Adrenal gland (tissue), 12 donors: ENCODE measurements around the gene GALNT18. TPM values are rescaled to one million over a fixed set of nuclear protein-coding genes. Genes with fewer than 3 reads are reported as not detected.

Experiments
- DNase-seq, 7 donors: peaks; one replicate each; pipeline ENCODE4 v3.0.0-alpha.2; 2019 to 2020
- H3K27ac ChIP-seq, 5 donors: fragments of 200-600 bp; sonication (generic) in 4 of 5; 1 replicate in 3 of 5; 2 replicates in 2 of 5; pipeline versions ENCODE4 v1.5.1 to v1.8.0; 2016 to 2020; ENCODE audit warnings: mild to moderate bottlenecking in 1 of 5
- H3K27me3 ChIP-seq: fragments of 200-600 bp; 2 replicates; pipeline ENCODE4 v1.8.0; 2021
- H3K36me3 ChIP-seq, 2 donors: fragments of 200-600 bp; replicated peaks in 1 of 2; 1 replicate in 1 of 2; 2 replicates in 1 of 2; pipeline versions ENCODE4 v1.5.1 to v1.8.0; 2018 to 2022
- H3K4me1 ChIP-seq, 2 donors: fragments of 200-600 bp; replicated peaks in 1 of 2; 1 replicate in 1 of 2; 2 replicates in 1 of 2; pipeline versions ENCODE4 v1.5.1 to v1.8.0; 2018 to 2021
- H3K4me3 ChIP-seq, 4 donors: fragments of 200-600 bp; sonication (generic) in 3 of 4; one replicate each; pipeline ENCODE4 v1.5.1; 2016 to 2018
- H3K9me3 ChIP-seq, 3 donors: fragments of 200-600 bp; sonication (generic) in 1 of 3; replicated peaks in 1 of 3; 1 replicate in 2 of 3; 2 replicates in 1 of 3; pipeline versions ENCODE4 v1.5.1 to v1.8.0; 2016 to 2021
- POLR2A ChIP-seq, 2 donors: fragments of 450-650 bp; IDR thresholded peaks; one replicate each; pipeline ENCODE4 v1.6.1; 2017; ENCODE audit warnings: antibody characterized with exemption in 2 of 2, mild to moderate bottlenecking in 2 of 2, moderate library complexity in 1 of 2
- WGBS, 4 donors: extraction: QIAGEN DNeasy Blood & Tissue Kit in 2 of 4; methylation state at CpG; one replicate each; pipeline versions ENCODE4 v1.1.5 to v1.1.7; 2013 to 2017; 5-methylcytosine and 5-hydroxymethylcytosine counted together
- intact Hi-C, 2 donors: fragments of 100-400 bp; cut with DNase I; formaldehyde crosslinking; loops; one replicate each; pipeline versions ENCODE4 v1.14.1 to v1.15.0; 2022 to 2023
- polyA plus RNA-seq, 3 donors: library from polyadenylated mRNA; stranded (reverse); fragments of 200-250 nt in 2 of 3; fragments of 350-450 nt in 1 of 3; fragmentation: Illumina TruSeq in 1 of 3; extraction: RNeasy Lipid Tissue Mini Kit (QIAGEN cat#74804) in 1 of 3; gene quantifications; one replicate each; pipeline ENCODE4 v1.2.3, GENCODE V29; 2013 to 2014
- total RNA-seq, 9 donors: library from RNA; depleted of rRNA in 4 of 9; stranded (reverse); fragments of >200 nt in 4 of 9; fragments of 120-200 nt in 1 of 9; fragmentation: NEBNext Ultra II Directional in 1 of 9; extraction: Animal tissue kit (Norgen Biotek cat#: 25700) in 1 of 9; gene quantifications; one replicate each; pipeline versions ENCODE4 v1.1.0 to v1.2.4, GENCODE V29; 2013 to 2023
- TF ChIP-seq, protein P1 (sequence below), 6 experiments: fragments of 450-650 bp in 4 of 6; fragments of 200-600 bp in 2 of 6; sonication (generic) in 1 of 6; IDR thresholded peaks; 1 replicate in 5 of 6; 2 replicates in 1 of 6; pipeline versions ENCODE4 v1.5.1 to v1.8.0; 2016 to 2021; ENCODE audit warnings: antibody characterized with exemption in 6 of 6, mild to moderate bottlenecking in 2 of 6, moderate library complexity in 1 of 6
- donor health status: healthy with polysubstance abuse.
- donor health status: Bipolar disorder and iron deficiency.
- donor health status: DM: yes; HTN: yes; CAD: no.
- donor health status: DM: no; HTN: no; CAD: no.
- donor health status: DM: no; HTN: no; CAD: no.
- donor health status: DM: yes; HTN: yes; CAD: no.

The GALNT18 gene
- total and polyA plus RNA-seq, 12 donors: 1.4 to 15.1 (median 6.4) TPM

DNA sequence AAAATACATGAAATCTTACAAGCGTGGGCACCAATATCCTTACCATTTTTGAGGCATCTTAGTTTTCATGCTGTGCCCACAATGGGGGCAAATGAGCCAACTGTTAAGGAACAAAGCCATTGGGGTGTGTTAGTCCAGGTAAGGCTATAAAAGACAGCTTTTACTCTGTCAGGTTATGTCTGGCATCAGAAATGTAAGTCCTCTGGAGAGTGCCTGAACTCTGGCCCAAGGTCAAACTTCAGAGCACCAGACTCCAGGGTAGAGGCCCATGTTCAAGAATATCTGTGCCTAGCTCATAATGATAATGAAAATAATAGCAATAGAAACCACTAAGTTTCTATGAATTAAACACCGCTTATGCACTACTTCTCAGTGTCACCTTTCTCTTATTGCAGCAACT lies 374.2 kb downstream of the GALNT18 start:
- H3K27me3 ChIP-seq: no peaks in the 10 kb centered on the region
- DNase-seq: no peak
- intact Hi-C loops: no loop called here
- H3K27ac ChIP-seq: no peak overlapping the region
- TF ChIP-seq POLR2A (IDR thresholded peaks at IDR 0.05): no peak
- TF ChIP-seq, protein P1, sequence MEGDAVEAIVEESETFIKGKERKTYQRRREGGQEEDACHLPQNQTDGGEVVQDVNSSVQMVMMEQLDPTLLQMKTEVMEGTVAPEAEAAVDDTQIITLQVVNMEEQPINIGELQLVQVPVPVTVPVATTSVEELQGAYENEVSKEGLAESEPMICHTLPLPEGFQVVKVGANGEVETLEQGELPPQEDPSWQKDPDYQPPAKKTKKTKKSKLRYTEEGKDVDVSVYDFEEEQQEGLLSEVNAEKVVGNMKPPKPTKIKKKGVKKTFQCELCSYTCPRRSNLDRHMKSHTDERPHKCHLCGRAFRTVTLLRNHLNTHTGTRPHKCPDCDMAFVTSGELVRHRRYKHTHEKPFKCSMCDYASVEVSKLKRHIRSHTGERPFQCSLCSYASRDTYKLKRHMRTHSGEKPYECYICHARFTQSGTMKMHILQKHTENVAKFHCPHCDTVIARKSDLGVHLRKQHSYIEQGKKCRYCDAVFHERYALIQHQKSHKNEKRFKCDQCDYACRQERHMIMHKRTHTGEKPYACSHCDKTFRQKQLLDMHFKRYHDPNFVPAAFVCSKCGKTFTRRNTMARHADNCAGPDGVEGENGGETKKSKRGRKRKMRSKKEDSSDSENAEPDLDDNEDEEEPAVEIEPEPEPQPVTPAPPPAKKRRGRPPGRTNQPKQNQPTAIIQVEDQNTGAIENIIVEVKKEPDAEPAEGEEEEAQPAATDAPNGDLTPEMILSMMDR (IDR thresholded peaks at IDR 0.05): no peak
- 80 to 95% (median 87%) methylated on average over 2 of the region's 2 CpGs for WGBS, 4 donors
- no peaks in the 10 kb centered on the region for H3K9me3 ChIP-seq
- H3K4me3 ChIP-seq: no peak overlapping the region
- peaks cover 0 to 12% of the 10 kb centered on the region in 2 donors for H3K4me1 ChIP-seq
- H3K36me3 ChIP-seq: no peaks in the 10 kb centered on the region

DNA sequence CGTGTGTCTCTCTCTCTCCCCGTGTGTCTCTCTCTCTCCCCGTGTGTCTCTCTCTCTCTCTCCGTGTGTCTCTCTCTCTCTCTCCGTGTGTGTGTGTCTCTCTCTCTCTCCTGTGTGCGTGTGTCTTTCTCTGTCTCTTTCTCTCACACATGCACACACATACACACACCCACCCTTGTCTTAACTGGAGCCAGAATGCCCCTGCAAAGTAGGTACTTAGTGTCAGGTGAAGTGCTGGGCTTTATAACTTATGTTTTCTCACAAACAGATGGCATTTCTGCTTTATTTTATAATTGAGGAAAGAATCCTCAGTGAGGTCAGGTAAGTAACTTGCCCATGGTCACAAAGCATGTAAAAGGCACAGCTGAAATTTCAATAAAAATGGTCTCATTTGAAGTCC lies 374.7 kb downstream of the GALNT18 start:
- Histone ChIP-seq H3K4me3 (no peak overlapping the region), H3K27ac (no peak overlapping the region), H3K4me1 (peaks cover 0 to 12% of the 10 kb centered on the region in 2 donors), H3K9me3 (no peaks in the 10 kb centered on the region), H3K36me3 (no peaks in the 10 kb centered on the region), H3K27me3 (no peaks in the 10 kb centered on the region)
- 71 to 94% (median 75%) methylated on average over 1 to 6 of the region's 6 CpGs for WGBS, 4 donors
- intact Hi-C loops: no loop called here
- DNase-seq: no peak
- TF ChIP-seq POLR2A (IDR thresholded peaks at IDR 0.05): no peak
- TF ChIP-seq, protein P1 (IDR thresholded peaks at IDR 0.05): no peak

DNA sequence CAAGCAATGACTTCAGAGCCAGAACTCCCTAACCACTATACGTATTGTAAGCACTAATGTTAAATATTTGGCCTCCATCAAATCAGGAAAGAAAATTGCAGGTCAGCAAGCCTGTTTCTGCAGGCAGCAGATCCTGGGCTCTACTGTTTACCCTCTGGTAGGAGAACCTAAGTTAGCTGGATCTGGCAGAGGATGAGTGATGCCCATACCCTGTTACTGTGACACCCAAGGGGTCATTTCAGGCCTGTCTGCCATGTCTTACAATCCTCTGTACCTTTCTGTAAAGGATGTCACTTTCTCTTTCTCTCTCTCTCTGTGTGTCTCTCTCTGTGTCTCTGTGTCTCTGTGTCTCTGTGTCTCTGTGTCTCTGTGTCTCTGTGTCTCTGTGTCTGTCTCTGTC lies 375.6 kb downstream of the GALNT18 start:
- DNase-seq: no peak
- WGBS, 4 donors: 78 to 94% (median 82%) methylated on average over 1 of the region's 1 CpG
- H3K27me3 ChIP-seq: no peaks in the 10 kb centered on the region
- H3K27ac ChIP-seq: no peak overlapping the region
- TF ChIP-seq POLR2A (IDR thresholded peaks at IDR 0.05): no peak
- TF ChIP-seq, protein P1 (IDR thresholded peaks at IDR 0.05): no peak
- H3K9me3 ChIP-seq: no peaks in the 10 kb centered on the region
- H3K36me3 ChIP-seq: no peaks in the 10 kb centered on the region
- H3K4me3 ChIP-seq: no peak overlapping the region
- intact Hi-C loops: no loop called here
- H3K4me1 ChIP-seq: peaks cover 0 to 12% of the 10 kb centered on the region in 2 donors

DNA sequence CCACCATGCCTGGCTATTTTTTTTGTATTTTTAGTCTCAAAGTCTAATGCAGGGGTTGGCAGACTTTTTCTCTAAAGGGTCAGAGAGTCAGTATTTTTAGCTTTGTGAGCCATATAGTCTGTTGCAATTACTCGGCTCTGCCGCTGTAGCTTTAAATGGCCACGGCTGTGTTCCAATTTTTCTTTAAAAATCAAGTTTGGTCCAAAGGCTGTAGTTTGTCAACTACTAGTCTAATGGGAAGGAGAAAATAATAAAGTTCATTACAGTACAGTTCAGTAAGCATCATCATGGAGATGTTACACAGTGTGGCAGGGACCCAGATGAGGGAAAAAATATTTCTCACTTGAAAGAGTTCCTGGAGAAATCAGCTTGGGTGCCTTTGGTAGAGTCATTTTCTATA lies 376.4 kb downstream of the GALNT18 start:
- peaks cover 0 to 12% of the 10 kb centered on the region in 2 donors for H3K4me1 ChIP-seq
- TF ChIP-seq POLR2A (IDR thresholded peaks at IDR 0.05): no peak
- TF ChIP-seq, protein P1 (IDR thresholded peaks at IDR 0.05): no peak
- 56 to 71% (median 69%) methylated on average over 3 of the region's 3 CpGs for WGBS, 4 donors

More for the DNA sequence above, 376.4 kb downstream of the GALNT18 start:
- H3K27me3 ChIP-seq: no peaks in the 10 kb centered on the region
- no peaks in the 10 kb centered on the region for H3K36me3 ChIP-seq
- H3K27ac ChIP-seq: no peak overlapping the region
- H3K9me3 ChIP-seq: no peaks in the 10 kb centered on the region
- intact Hi-C loops: no loop called here
- DNase-seq: no peak
- no peak overlapping the region for H3K4me3 ChIP-seq
